ENCODE measurements around the gene PPP1R9A.

PPP1R9A gene

DNA sequence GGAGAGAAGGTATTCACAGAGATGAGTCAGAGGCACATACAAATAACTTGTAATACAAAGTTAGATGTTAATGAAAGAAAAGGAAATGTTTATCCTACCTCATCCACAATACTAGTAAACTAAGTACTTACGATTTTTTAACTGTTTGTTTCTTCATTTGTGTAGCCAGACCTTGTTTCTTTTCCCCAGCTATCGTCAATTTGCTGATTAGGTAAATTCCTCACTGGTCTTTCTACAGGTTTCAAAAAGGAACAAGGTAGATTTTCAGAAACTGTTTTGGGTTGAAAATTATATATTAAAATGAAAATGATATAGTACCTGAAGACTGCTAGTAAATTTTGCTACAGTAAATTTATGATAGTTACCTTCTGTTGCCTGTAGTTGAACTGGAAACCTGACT is 360.4 kb downstream of the PPP1R9A start:
- DNase-seq = no peak

DNA sequence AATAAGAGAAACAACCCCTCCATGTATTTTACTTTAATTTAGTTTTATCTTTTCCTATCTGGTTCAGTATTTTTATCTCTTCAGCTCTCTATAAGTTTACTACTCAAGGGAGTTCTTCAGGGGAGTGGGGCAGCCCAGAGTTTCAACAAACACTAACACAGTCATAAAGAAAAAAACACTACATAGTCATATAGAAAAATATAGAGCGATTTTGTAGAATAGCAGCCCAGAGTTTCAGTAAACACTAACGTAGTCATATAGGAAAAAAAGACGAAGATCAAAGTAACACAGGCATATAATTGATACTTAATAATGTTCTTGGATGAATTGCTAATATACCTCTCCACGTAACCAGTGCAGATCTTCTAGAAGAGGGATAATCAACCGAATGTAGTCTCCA is 362.2 kb downstream of the PPP1R9A start:
- no peak for DNase-seq

DNA sequence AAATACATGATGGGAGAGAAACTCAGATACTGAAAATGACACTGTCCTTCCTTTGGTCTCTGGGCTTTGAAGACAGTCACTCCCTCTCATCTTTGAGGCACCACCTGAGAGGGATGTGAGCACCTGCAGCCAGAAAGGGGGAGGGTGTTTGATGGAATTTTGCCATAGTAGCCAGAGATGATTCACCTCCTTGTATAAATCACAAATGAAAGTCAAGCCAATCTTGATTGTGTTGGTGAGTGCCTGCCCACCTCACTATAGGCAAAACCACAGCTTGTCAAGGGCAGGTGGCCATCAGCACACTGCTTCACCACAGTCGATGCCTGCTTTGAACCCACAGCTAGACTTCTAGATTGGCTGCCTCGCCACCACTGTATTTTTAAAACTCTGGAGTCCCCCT is 368.7 kb downstream of the PPP1R9A start:
- no peak for DNase-seq

DNA sequence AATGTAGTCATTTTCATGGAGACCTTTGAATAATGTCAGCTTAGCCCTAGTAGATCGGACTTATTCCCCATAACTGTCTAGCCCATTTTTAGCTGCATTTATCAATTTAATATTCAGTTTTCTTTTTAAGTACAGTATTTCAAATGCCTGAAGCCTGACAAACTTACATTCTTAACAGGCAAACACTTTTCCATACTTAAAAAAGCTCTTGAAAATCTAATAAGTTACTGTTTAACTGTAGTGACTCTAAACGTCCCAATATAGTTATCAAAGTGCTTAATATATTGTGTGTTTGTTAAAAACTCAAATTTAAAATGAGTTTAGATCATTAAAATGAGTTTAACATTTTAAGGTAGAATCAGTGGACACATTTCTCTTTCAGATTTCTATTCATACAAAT is 372.0 kb downstream of the PPP1R9A start:
- no peak for DNase-seq

DNA sequence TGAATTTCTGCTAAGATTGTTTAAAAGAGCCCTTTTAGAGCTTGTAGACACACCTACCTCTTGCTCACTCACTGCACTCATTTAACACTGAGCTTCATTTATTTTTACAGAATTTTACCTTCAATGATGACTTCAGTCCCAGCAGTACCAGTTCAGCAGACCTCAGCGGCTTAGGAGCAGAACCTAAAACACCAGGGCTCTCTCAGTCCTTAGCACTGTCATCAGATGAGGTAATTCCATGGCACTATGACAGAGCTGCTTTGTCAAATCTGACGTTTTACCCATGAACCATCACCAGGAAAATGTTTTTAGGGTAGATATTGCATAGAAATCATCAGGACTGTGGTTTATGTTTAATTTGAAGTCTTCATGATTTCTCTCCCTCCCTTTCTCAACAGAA is 378.7 kb downstream of the PPP1R9A start:
- DNase-seq = no peak

DNA sequence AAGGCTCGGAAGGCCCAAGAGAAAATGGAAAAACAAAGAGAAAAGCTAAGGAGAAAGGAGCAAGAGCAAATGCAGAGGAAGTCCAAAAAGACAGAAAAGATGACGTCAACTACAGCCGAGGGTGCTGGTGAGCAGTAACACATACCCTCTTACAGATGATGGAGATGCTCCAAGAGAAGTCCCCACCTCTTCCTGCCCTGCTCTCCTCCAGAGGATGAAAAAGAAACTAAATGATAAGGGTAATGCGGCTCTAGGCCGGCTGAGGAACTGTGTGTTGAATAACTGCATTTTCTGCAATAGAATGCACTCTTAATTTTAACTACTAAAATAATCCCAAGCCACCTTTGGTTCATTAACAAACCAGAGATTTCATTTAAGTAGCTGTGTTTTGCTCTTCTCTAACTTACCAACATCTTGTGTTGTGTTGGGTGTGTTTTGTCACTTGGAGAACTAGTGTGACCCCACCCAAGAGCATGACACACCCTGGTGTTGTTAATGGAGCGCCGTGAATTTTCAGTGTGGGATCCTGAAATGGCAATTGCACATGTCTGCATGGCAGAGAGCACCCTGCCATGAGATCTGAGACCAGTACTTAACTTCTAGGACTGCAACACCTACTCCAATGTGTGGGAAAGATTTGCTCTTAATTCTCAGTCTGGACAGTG is 382.9 kb downstream of the PPP1R9A start:
- DNase-seq = no peak

DNA sequence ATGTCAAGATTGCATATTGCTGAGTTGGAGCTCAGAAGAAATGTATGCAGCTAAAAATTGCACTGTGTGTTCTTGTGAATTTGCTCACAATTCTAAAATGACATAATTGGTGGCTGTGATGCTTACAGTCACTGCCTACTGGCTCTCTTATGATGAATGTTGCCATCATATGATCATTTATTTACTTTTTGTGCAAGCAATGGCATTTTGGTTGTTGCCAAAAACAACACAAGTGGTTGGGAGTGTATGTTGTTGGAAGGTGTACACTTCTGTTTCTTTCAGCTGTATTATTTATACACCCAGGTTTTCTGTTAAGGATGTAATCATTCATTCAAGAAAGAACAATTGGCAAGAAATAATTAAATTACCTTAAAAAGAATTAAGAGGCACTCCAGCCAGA is 388.0 kb downstream of the PPP1R9A start:
- no peak for DNase-seq

DNA sequence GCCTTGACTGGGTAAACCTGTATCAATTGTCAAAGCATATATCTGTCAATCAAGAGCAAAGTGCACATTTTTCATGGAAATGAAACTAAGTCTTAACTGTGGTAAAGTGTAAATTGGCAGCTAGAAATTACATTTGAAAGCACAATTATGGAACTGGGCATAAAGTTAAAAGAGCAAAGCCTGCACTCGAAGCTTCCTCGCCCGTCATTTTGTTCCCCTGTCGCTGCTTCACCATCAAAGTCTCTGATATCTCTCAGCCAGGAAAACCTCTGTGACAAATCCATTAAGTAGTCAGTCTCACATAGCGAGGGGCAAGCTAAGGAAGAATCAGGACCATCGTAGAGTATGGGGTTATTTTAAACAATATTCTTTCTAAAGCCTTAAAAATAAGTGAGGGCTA is 389.1 kb downstream of the PPP1R9A start:
- DNase-seq = no peak

DNA sequence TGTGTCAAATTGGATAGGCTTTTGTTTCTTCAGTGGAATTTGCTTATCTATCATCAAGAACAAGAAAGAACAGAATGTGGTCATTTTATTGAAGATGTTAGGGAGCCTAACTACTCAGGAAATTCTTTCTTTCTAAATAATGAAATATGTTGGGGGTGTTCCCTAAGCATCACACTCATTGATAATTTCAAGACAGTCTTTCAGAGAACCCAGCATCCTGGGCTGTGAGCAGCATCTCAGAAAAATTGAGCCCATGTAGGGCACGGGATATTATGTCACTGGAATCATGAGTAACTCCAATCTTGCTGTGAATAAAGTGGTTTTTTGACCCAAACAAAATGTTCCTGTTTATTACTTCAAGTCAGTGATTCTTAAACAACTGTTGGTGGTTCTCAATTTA is 389.6 kb downstream of the PPP1R9A start:
- DNase-seq = no peak

DNA sequence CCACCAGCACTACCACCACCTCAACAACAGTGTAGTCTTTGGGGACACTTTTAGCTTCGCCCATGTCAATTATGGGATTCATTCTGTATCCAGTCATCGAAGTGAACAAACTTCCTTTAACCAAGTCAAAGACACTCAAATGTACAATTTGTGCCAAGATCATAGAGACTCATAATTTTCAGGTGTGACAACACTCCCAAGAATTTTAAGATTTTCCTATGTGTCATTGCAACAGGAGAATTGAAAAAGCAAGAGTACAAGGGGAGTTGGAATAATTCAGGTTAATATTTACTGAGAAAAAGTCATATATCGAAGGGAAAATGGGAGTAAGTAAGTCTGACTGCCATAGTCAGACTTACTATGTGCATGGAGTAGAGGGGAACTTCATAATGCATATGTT is 390.7 kb downstream of the PPP1R9A start:
- DNase-seq = no peak

DNA sequence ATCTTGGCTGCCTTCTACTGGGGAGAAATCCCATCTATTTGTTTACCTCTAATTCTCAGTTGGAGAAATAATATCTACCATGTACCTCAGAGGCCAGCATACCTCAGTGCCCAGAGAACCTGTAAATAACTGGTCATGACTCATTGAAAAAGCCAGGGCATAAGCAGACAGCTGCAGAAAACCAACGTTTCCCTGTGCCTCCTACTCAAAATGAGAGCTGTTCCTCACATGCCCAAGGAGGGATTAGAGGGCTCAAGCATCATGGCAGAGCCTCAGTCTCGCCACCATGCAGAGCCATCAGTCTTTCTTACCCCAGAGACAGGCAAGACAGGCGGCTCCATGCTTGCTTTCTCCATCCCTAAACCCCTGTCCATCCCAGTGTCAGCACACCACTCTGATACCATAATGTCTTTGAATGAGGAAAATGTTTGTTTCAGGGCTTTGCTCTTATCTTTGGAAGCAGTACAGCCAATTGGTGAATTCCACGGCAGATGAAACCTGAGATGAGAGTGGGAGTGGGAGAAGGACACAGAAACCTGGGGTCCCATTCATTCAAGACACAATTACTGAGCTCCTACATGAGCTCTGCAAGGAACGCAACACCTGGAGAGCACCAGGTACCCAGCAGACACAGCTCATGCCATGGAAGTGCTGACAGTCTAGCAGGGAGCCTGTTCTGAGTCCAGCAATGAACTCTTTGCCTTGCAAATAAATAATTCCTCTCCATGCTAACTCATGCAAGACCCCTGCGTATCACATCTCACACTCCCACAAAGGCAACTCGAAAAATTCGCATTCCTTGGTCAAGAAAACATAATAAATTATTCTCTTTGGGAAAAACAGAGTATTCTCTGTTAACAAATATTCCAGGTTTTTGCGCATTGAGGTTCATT is 395.9 kb downstream of the PPP1R9A start:
- DNase-seq = no peak

DNA sequence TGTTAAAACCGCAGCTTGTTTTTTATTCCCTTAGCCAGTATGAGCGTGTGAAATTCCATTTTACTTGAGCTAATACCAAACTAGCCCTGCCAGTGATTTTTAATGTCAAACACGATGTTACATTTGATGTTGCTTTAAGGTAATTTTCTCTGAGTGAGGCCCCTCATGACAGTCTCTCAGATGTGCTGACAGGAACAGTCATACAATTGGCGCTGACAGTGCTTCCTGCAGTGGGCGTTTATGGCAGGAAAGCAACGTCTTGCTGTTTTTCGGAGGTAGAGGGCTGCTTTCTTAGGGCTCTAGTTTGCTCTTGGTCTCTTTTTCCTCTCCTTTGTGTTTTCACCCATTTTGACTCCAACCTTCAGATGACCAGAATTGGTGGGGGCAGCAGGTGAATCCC is 397.6 kb downstream of the PPP1R9A start:
- no peak for DNase-seq

DNA sequence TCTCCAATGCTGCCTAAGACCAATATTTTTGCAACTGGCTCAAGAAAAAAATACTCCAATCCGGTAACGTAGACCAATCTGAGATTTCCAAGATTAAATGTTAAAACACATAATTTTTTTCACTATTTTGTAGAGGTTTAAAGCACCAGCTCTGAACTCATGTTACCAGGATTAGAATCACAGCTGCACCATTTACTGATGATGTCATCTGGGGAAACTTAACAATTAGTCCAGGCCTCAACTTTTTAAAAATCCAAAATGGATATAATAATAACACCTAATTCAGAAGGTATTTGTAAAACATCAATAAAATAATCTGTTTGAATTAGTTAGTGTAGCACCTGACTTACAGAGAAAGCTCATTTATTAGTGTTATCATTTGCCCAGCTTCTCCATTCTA is 402.6 kb downstream of the PPP1R9A start:
- DNase-seq = no peak

DNA sequence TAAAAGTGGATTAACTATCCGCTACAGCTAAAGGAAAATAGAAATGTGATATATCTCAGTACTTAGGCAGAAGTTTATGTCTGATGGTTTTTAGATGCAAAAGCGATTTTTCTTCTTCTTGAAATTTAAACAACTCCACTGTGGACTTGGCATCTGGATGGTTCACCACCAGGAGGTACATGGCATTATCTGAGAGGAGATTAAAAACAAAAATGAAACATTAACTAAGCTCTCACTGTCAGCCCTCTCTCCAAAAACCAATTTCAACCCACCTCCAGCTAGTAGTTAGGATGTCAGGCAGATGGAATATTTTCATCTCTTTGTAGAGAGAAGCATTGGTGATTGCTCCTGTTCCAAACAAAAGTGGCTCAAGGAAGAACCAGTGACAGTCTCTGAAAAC is 404.0 kb downstream of the PPP1R9A start:
- no peak for DNase-seq

DNA sequence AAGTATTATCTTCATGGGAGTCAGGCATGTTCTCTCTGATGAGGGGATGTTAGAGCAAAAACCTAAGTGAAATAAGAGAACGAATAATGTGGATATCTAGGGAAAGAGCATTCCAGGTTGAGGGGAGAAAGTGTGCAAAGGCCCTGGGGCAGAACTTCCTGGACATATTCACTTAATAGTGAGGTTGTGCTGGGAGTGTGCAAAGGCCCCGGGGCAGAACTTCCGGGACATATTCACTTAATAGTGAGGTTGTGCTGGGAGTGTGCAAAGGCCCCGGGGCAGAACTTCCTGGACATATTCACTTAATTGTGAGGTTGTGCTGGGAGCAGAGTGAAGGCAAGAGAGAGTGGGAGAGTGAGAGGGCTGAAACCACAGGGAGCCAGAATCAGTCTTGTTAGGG is 405.2 kb downstream of the PPP1R9A start:
- no peak for DNase-seq

DNA sequence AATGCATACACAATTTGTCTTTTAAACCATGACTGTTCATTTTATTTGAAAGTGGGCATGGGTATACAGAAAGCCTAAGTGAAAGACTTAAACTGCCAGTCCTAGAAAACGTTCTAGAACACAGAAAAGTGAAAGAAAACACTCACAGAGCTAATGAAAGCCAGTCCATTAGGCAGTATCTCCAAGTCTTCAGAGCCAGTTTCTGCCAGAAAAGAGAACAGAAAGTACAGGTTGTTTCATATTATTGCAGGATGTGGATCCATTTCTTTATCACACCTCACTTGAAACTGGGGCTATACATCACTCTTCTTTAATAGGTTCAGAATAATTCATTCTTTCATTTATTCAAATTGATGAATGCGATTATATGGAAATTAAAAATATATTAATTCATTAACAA is 409.2 kb downstream of the PPP1R9A start:
- DNase-seq = no peak

DNA sequence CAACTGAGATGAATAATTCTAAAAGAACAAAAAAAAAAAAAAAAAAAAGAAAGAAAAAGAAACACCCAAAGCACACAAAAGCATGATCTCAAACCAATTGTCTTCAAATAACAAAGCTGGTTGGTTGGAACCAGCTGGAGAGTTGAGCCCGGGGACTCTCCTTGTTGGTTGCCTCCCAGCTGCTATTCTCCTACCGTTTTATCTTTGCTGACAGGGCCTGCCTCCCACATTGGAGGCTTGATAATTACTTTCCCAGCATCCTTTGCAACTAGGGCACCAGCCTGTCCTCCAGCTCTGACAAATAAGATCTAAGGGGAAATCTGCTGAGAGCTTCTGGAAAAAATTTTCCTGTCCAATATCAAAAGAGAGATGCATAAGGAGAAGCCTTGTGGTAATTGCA is 410.2 kb downstream of the PPP1R9A start:
- no peak for DNase-seq

DNA sequence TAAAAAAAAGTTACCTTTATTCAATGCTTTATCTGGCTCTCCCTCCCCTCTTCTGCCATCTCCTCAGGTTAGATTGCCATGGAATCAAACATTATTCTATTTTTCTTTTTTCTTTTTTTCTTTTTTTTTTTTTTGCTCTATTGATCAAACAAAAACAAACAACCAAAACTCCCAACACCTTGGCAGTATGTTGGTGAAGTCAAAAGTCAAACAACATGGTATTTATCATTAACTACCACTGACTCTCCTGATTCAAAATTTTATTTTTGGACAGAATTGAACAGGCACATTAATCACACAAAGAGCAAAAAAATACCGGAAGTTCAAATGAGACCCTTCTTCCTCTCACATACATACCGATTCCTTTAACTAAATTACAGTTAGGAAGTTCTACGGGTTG is 410.6 kb downstream of the PPP1R9A start:
- DNase-seq = no peak

DNA sequence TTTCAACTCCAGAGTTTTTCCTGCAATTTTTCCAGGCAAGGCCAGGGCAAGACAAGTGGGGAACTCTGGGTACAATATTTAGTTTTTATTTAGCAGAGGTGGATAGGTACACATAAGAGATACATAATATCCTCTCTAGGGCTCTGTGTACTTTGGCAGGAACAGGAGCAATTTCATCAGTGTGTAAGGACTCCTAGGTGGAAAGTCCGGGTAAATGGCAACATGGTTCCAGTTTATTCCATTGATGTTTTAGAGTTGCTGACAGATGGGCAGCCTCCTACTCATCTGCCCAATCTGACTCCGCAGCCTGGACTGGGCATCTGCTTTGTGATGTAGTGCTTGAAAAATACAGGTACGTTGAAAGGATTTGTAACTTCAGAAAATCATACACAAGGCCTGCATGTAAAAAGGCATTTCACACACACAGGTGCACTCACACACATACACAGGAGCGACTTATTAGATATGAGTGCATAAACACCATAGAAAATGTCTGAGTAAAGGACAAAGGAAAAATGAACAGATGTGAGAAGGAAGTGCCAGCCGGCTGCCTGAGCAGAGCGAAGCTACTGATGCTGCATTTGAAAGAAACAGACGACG is 411.2 kb downstream of the PPP1R9A start:
- DNase-seq = no peak

DNA sequence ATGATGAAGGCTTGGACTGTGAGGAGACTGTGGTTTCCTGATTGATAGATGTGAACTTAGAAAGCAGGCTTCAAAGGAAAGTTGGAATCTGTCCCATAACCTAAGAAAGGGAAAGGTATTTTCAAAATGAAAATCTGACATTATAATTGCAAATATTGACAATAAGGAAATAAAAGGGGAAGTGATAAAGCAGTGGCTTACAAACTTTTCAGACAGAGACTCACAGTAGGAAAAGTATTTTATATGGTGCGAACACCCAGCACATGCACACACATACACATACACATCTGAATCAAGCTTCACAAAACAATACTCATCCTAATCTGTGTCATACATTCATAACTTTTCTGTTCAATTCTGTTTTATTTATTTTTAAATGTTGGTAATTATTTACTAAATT is 412.2 kb downstream of the PPP1R9A start:
- no peak for DNase-seq

DNA sequence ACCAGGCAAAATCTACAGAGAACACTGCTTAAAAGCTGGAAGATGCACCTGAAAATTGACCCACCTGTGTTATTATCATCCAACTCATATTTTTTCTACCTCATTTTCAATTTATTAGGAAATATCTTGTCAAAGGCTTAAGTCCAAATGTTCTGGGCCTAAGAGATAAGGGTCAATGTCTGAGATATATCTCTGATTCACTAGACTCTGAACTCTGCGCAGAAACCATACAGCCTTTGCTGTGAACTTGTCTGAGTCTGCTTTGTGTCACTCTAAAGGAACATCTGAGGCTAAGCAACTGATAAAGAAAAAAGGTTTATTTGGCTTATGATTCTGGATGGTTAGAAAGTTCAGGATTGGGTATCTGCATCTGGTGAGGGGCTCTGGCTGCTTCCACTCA is 413.3 kb downstream of the PPP1R9A start:
- DNase-seq = no peak

DNA sequence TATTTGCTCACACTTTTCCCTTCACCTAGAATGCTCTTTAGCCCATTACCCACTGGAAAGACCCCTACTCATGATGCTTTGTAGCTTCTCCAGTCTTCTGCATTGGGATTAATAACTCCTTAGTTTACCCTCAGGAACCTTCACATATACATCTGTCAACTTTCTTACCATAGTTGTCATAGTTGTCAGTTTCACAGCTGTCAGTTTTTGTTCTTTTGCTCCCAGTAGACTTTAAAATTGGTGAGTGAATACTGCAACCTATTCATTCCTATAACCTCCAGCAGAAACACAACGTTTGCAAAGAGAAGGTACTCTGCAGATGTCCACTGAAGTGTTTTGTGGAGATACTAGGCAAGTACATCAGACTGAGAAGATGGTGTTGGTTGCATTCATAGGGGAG is 414.3 kb downstream of the PPP1R9A start:
- DNase-seq = no peak

DNA sequence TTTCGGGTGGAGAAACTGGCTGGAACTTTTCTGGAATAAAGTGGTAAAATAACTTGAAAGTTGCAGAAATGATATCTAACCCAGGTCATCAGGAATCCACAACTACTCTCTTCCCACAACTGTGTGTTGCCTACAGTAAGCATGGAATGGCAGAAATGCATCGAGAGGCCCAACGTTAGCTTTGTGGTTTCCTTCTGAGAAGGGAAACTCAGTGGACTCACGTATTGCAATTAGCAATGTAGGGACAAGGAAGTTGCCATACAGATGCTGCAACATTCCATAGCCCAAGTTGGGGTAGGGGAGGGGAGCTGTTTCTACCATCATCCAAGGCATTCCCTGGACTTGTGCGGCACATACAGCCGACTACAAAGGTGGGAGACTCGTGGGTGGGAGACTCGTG is 415.0 kb downstream of the PPP1R9A start:
- DNase-seq = no peak

DNA sequence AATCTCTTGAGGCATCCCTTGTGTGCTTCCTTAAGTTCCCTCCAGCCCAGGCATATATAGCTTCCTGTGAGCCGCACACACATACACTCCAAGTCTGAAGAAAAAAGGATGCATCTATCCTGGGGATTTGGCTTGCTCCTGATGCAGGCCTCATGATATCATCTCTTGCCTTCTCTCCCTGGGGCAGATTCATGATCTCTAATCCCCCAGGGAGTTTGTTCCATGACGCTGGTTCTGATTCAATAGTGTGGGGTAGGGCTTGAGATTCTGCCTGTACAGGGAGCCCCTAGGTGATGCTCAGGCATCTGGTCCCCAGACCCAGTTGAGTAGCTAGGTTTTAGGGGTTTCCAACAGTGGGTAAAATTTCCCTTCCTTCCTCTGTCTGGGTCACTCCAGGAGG is 415.5 kb downstream of the PPP1R9A start:
- no peak for DNase-seq

All from Kasumi-1 (cell line).